H9 (cell line): ENCODE measurements around the gene SLC17A6. TPM values are rescaled to one million over a fixed set of nuclear protein-coding genes. Genes with fewer than 3 reads are reported as not detected.

Experiments used
- DNase-seq: peaks from one replicate; pipeline ENCODE4 v3.0.0-alpha.2; 2017
- H2AFZ ChIP-seq: one replicate; pipeline ENCODE4 v1.6.1; 2013; ENCODE audit warnings: mild to moderate bottlenecking, low read length, control low read depth, moderate library complexity
- H2AK5ac ChIP-seq: 2 replicates; pipeline ENCODE4 v1.6.1; 2013; ENCODE audit warnings: low read length, control low read depth, mixed read lengths; ENCODE audit not compliant: insufficient read length
- H2BK120ac ChIP-seq: one replicate; pipeline ENCODE4 v1.6.1; 2013; ENCODE audit warnings: low read depth, mild to moderate bottlenecking, low read length, control low read depth, inconsistent platforms; ENCODE audit not compliant: poor library complexity, severe bottlenecking
- H2BK12ac ChIP-seq: 2 replicates; pipeline ENCODE4 v1.6.1; 2013; ENCODE audit warnings: low read length, control low read depth, mixed read lengths, low read depth; ENCODE audit not compliant: insufficient read length
- H2BK15ac ChIP-seq: 2 replicates; pipeline ENCODE4 v1.6.1; 2013; ENCODE audit warnings: low read depth, low read length, control low read depth
- H2BK20ac ChIP-seq: one replicate; pipeline ENCODE4 v1.6.1; 2013; ENCODE audit warnings: low read depth, mild to moderate bottlenecking, low read length, control low read depth, inconsistent platforms; ENCODE audit not compliant: poor library complexity, severe bottlenecking
- H2BK5ac ChIP-seq: 2 replicates; pipeline ENCODE4 v1.6.1; 2013; ENCODE audit warnings: low read length, control low read depth, mixed read lengths; ENCODE audit not compliant: insufficient read length
- H3K14ac ChIP-seq: 2 replicates; pipeline ENCODE4 v1.6.1; 2013; ENCODE audit warnings: low read length, control low read depth; ENCODE audit not compliant: insufficient read depth
- H3K18ac ChIP-seq: 2 replicates; pipeline ENCODE4 v1.6.1; 2013; ENCODE audit warnings: low read depth, mild to moderate bottlenecking, mixed read lengths, low read length, control low read depth; ENCODE audit not compliant: insufficient read length
- H3K23ac ChIP-seq: 2 replicates; pipeline ENCODE4 v1.6.1; 2013; ENCODE audit warnings: low read length, control low read depth, mixed read lengths, low read depth; ENCODE audit not compliant: insufficient read length
- H3K23me2 ChIP-seq: 2 replicates; pipeline ENCODE4 v1.6.1; 2013; ENCODE audit warnings: low read depth, mild to moderate bottlenecking, mixed read lengths, low read length, control low read depth; ENCODE audit not compliant: insufficient read length, poor library complexity, severe bottlenecking
- H3K27ac ChIP-seq: 2 replicates; pipeline ENCODE4 v1.5.1; 2013; ENCODE audit warnings: low read length, control low read depth, mixed read lengths, low read depth; ENCODE audit not compliant: insufficient read length
- H3K27me3 ChIP-seq: 2 replicates; pipeline ENCODE4 v1.6.1; 2013; ENCODE audit warnings: low read length, control low read depth, inconsistent platforms; ENCODE audit not compliant: insufficient read depth
- H3K4ac ChIP-seq: 2 replicates; pipeline ENCODE4 v1.6.1; 2013; ENCODE audit warnings: low read depth, mild to moderate bottlenecking, control low read depth, inconsistent platforms, low read length, moderate library complexity
- H3K4me1 ChIP-seq: 2 replicates; pipeline ENCODE4 v1.6.1; 2013; ENCODE audit warnings: low read length, control low read depth, inconsistent platforms; ENCODE audit not compliant: insufficient read depth
- H3K4me2 ChIP-seq: 2 replicates; pipeline ENCODE4 v1.6.1; 2013; ENCODE audit warnings: low read length, control low read depth, mixed read lengths; ENCODE audit not compliant: insufficient read length, insufficient read depth
- H3K56ac ChIP-seq: 2 replicates; pipeline ENCODE4 v1.6.1; 2013; ENCODE audit warnings: low read depth, mild to moderate bottlenecking, mixed read lengths, low read length, control low read depth; ENCODE audit not compliant: insufficient read length
- H3K79me1 ChIP-seq: 2 replicates; pipeline ENCODE4 v1.6.1; 2013; ENCODE audit warnings: low read depth, mild to moderate bottlenecking, moderate library complexity, low read length, control low read depth, inconsistent platforms; ENCODE audit not compliant: insufficient read depth, poor library complexity, severe bottlenecking
- H3K79me2 ChIP-seq: 2 replicates; pipeline ENCODE4 v1.6.1; 2013; ENCODE audit warnings: low read length, control low read depth, inconsistent platforms; ENCODE audit not compliant: insufficient read depth
- H3K9ac ChIP-seq: 2 replicates; pipeline ENCODE4 v1.6.1; 2013; ENCODE audit warnings: low read length, control low read depth, mixed read lengths; ENCODE audit not compliant: insufficient read length; ENCODE audit errors: extremely low read depth
- H3K9me3 ChIP-seq: one replicate; pipeline ENCODE4 v1.6.1; 2013; ENCODE audit warnings: low read depth, low read length, inconsistent platforms; ENCODE audit not compliant: control insufficient read depth
- H3T11ph ChIP-seq: one replicate; pipeline ENCODE4 v1.6.1; 2013; ENCODE audit warnings: mild to moderate bottlenecking, low read length, control low read depth, inconsistent platforms
- H4K20me1 ChIP-seq: one replicate; pipeline ENCODE4 v1.6.1; 2013; ENCODE audit not compliant: control insufficient read depth, insufficient read length, insufficient read depth
- H4K5ac ChIP-seq: 2 replicates; pipeline ENCODE4 v1.6.1; 2013; ENCODE audit warnings: low read depth, mild to moderate bottlenecking, mixed read lengths, low read length, control low read depth; ENCODE audit not compliant: insufficient read length
- H4K8ac ChIP-seq: replicated peaks from 2 replicates; pipeline ENCODE4 v1.6.1; 2013; ENCODE audit warnings: low read length, control low read depth, mixed read lengths, low read depth; ENCODE audit not compliant: insufficient read length
- H4K91ac ChIP-seq: 2 replicates; pipeline ENCODE4 v1.6.1; 2013; ENCODE audit warnings: low read depth, mild to moderate bottlenecking, moderate library complexity, mixed read lengths, low read length, control low read depth; ENCODE audit not compliant: insufficient read length
- H3K27ac Mint-ChIP-seq, 3 experiments: 2 replicates in 2 of 3; 3 replicates in 1 of 3; pipeline ENCODE4 v1.8.0; 2020 to 2021; ENCODE audit warnings: mixed read lengths in 3 of 3, mild to moderate bottlenecking in 1 of 3, moderate library complexity in 1 of 3
- H3K27me3 Mint-ChIP-seq: 2 replicates; pipeline ENCODE4 v1.8.0; 2021; ENCODE audit warnings: low read depth, mild to moderate bottlenecking, moderate library complexity, mixed read lengths
- H3K36me3 Mint-ChIP-seq, 3 experiments: 2 replicates in 2 of 3; 3 replicates in 1 of 3; pipeline ENCODE4 v1.8.0; 2020 to 2021; ENCODE audit warnings: low read depth in 3 of 3, mixed read lengths in 3 of 3; ENCODE audit not compliant: insufficient read depth in 1 of 3
- H3K4me1 Mint-ChIP-seq, 2 experiments: 2 replicates each; pipeline ENCODE4 v1.8.0; 2020; ENCODE audit warnings: mixed read lengths in 2 of 2
- H3K4me3 Mint-ChIP-seq, 2 experiments: 2 replicates in 1 of 2; 3 replicates in 1 of 2; pipeline ENCODE4 v1.8.0; 2020 to 2021; ENCODE audit warnings: mild to moderate bottlenecking in 2 of 2, mixed read lengths in 2 of 2, moderate library complexity in 1 of 2
- H3K9me3 Mint-ChIP-seq, 2 experiments: 2 replicates in 1 of 2; 3 replicates in 1 of 2; pipeline ENCODE4 v1.8.0; 2020; ENCODE audit warnings: mild to moderate bottlenecking in 2 of 2, mixed read lengths in 2 of 2, moderate library complexity in 1 of 2
- CTCF ChIP-seq: fragments of 200-600 bp; sonication (generic); conservative IDR thresholded peaks from 3 replicates; pipeline ENCODE4 v1.8.0; 2021; ENCODE audit warnings: antibody characterized with exemption, mild to moderate bottlenecking
- WGBS: extraction: QIAGEN DNeasy Blood & Tissue Kit; methylation state at CpG from one replicate; pipeline ENCODE4 v1.1.7; 2013; ENCODE audit warnings: missing lambda C conversion rate, low lambda C conversion rate, mixed read lengths; ENCODE audit not compliant: insufficient read length; ENCODE audit errors: extremely low coverage; 5-methylcytosine and 5-hydroxymethylcytosine counted together
- total RNA-seq: library from RNA; stranded (reverse); gene quantifications from 2 replicates; pipeline ENCODE4 v1.2.1, GENCODE V29; 2021

The SLC17A6 gene
- total RNA-seq, 1 experiment from 2014 or later = not detected

DNA sequence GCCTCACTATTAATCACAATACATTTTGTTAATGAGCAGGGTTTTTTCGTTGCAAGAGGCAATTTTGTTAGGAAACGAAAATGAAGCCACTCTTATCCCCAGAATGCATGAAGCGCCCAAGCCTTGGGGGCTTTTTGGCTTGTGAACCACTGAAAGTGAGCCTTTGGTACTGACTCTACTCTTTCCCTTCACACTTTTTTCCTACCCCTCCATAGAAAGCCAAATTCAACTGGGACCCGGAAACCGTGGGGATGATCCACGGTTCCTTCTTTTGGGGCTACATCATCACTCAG, 4.8 kb downstream of the SLC17A6 start:
- Histone ChIP-seq H2BK15ac (no peak overlapping the region), H3K9me3 (no peaks in the 10 kb centered on the region), H3K4me1 (no peaks in the 10 kb centered on the region; the same call in 1 of the 2 replicates), H3K79me2 (no peaks in the 10 kb centered on the region), H3K14ac (no peak overlapping the region), H3K23me2 (peaks cover 24% of the 10 kb centered on the region), H2BK20ac (no peak overlapping the region), H3K4me2 (peak overlapping the region; percentile 74), H3K79me1 (no peaks in the 10 kb centered on the region), H3K23ac (no peak overlapping the region), H2BK120ac (no peak overlapping the region), H3K56ac (no peak overlapping the region), H2AK5ac (no peak overlapping the region), H4K20me1 (no peaks in the 10 kb centered on the region), H3K9ac (no peak overlapping the region), H2BK12ac (no peak overlapping the region), H2BK5ac (no peak overlapping the region), H3T11ph (no peak overlapping the region), H2AFZ (no peak overlapping the region), H3K27me3 (peaks cover 17% of the 10 kb centered on the region; the same call in 1 of the 2 replicates), H3K4ac (no peak overlapping the region), H4K5ac (no peak overlapping the region), H3K27ac (no peak overlapping the region), H4K91ac (no peak overlapping the region), H3K18ac (no peak overlapping the region), H4K8ac (no peak overlapping the region)
- no peak for DNase-seq
- Mint-ChIP-seq H3K9me3 (no peaks in the 10 kb centered on the region; a peak in 1 of 5 replicates), H3K36me3 (no peaks in the 10 kb centered on the region; a peak in 3 of 7 replicates), H3K27me3 (peaks cover 77% of the 10 kb centered on the region), H3K4me3 (peak overlapping the region; percentile 65 to 83), H3K27ac (0 out of 7 replicates have a peak overlapping the region, but pooled peaks of 1 of the 3 experiments have one; percentile 14), H3K4me1 (peaks cover 56 to 67% of the 10 kb centered on the region in 2 experiments)
- TF ChIP-seq CTCF = no peak
- no CpG with 5 or more reads among the region's 6 CpGs for WGBS
